ENCODE data around the gene REPS2. TPM values are rescaled to one million over a fixed set of nuclear protein-coding genes. Genes with fewer than 3 reads are reported as not detected.

REPS2 gene
- total and polyA plus RNA-seq, 9 of the 15 experiments (the other 6 are each of a cell fraction or from before 2014, with no cell fraction given), result 0.01 to 0.07 (median 0.01) TPM; not detected in 3

DNA sequence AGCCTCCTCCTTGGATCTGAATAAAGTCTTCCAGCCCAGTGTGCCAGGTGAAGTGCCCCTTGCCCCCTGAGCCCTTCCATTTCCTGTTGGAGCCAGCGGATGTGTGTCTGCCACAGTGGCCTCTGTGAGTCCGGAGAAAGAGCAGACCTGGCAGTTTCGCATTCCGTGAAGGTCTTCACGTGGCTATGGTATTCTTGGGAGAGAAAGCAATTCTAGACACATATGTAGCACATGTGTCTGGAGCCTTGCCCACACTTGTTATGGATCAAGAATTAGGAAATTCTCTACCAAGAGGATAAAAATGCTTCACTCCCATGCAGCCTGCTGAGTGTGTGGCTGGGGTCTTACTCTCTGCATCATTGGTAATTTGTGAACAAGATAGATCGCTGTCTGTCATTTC, 130.9 kb downstream of the REPS2 start:
- Histone ChIP-seq H2AFZ (ENCODE audit: low read depth, low read length) (no peak overlapping the region), H3K27ac (ENCODE audit: extremely low read depth, low read depth, low read length) (no peak overlapping the region), H3K9me3 (replicated peaks; ENCODE audit: control insufficient read depth, insufficient read depth, low read depth, low read length) (no peaks in the 10 kb centered on the region), H3K9ac (ENCODE audit: insufficient read depth in 1 of 2, low read depth in 2 of 2, low read length in 2 of 2) (no peak overlapping the region), H3K36me3 (ENCODE audit: control insufficient read depth, insufficient read depth, low read length) (no peaks in the 10 kb centered on the region), H3K27me3 (ENCODE audit: control insufficient read depth in 2 of 2, insufficient read depth in 2 of 2, low read length in 2 of 2) (no peaks in the 10 kb centered on the region; a peak in 1 of 5 replicates), H3K4me2 (ENCODE audit: insufficient read depth, low read length) (no peak overlapping the region), H3K4me1 (replicated peaks in 1 of 2; ENCODE audit: control insufficient read depth in 2 of 2, insufficient read depth in 2 of 2, low read length in 2 of 2) (no peaks in the 10 kb centered on the region; a peak in 1 of 5 replicates), H3K4me3 (no peak overlapping the region), H3K79me2 (ENCODE audit: control insufficient read depth, insufficient read depth, low read length) (no peaks in the 10 kb centered on the region), H3K9me1 (ENCODE audit: control insufficient read depth, insufficient read depth, low read length) (no peaks in the 10 kb centered on the region), H4K20me1 (replicated peaks; ENCODE audit: control insufficient read depth, insufficient read depth, low read length) (no peaks in the 10 kb centered on the region)
- WGBS (ENCODE audit: insufficient coverage, low coverage, missing lambda C conversion rate), result 0% methylated on average over 3 of the region's 6 CpGs
- no TSS peak for BruUV-seq (replicated peaks)
- DNase-seq (ENCODE audit: extremely low read depth in 1 of 4, low spot score in 3 of 4), result no peak
- FAIRE-seq, result no peak
- ChIA-PET POLR2A (interaction anchor here (0.9 to 1.1 kb wide), 2 partner anchors 9 to 26 kb away, joined by 3 read pairs; no protein-coding TSS in a partner anchor), CTCF (ENCODE audit: low intra/inter-chr PET ratio) (no interaction called here)
- in situ Hi-C loops (cut with MboI) (no loop called here), intact Hi-C loops (cut with micrococcal nuclease) (no loop called here)
- TF ChIP-seq PCBP2 (IDR thresholded peaks at IDR 0.05; ENCODE audit: low read depth, low read length, poor library complexity, severe bottlenecking) (no peak), DIDO1 (tag; IDR thresholded peaks at IDR 0.05; ENCODE audit: low read depth) (no peak), BRF1 (IDR thresholded peaks at IDR 0.05; ENCODE audit: borderline replicate concordance, extremely low read depth, insufficient read length) (no peak), HNRNPK (IDR thresholded peaks at IDR 0.05; ENCODE audit: low read depth, low read length, poor library complexity, severe bottlenecking) (no peak), ILF3 (IDR thresholded peaks at IDR 0.05; ENCODE audit: borderline replicate concordance) (no peak), KDM5B (IDR thresholded peaks at IDR 0.05; ENCODE audit: insufficient replicate concordance, low read depth, low read length) (no peak), BRD4 (IDR thresholded peaks at IDR 0.05) (no peak), TBP (optimal IDR thresholded peaks at IDR 0.05; ENCODE audit: low read depth, low read length) (no peak), ZNF140 (CRISPR knock-in tag; IDR thresholded peaks at IDR 0.05) (no peak)
- ATAC-seq, result no peak
